H9 (cell line): ENCODE results near the gene ITGA11. TPM values are rescaled to one million over a fixed set of nuclear protein-coding genes. Genes with fewer than 3 reads are reported as not detected.

Source experiments
- DNase-seq: peaks from one replicate; pipeline ENCODE4 v3.0.0-alpha.2; 2017
- H2AFZ ChIP-seq: one replicate; pipeline ENCODE4 v1.6.1; 2013; ENCODE audit warnings: mild to moderate bottlenecking, low read length, control low read depth, moderate library complexity
- H2AK5ac ChIP-seq: 2 replicates; pipeline ENCODE4 v1.6.1; 2013; ENCODE audit warnings: low read length, control low read depth, mixed read lengths; ENCODE audit not compliant: insufficient read length
- H2BK120ac ChIP-seq: one replicate; pipeline ENCODE4 v1.6.1; 2013; ENCODE audit warnings: low read depth, mild to moderate bottlenecking, low read length, control low read depth, inconsistent platforms; ENCODE audit not compliant: poor library complexity, severe bottlenecking
- H2BK12ac ChIP-seq: 2 replicates; pipeline ENCODE4 v1.6.1; 2013; ENCODE audit warnings: low read length, control low read depth, mixed read lengths, low read depth; ENCODE audit not compliant: insufficient read length
- H2BK15ac ChIP-seq: 2 replicates; pipeline ENCODE4 v1.6.1; 2013; ENCODE audit warnings: low read depth, low read length, control low read depth
- H2BK20ac ChIP-seq: one replicate; pipeline ENCODE4 v1.6.1; 2013; ENCODE audit warnings: low read depth, mild to moderate bottlenecking, low read length, control low read depth, inconsistent platforms; ENCODE audit not compliant: poor library complexity, severe bottlenecking
- H2BK5ac ChIP-seq: 2 replicates; pipeline ENCODE4 v1.6.1; 2013; ENCODE audit warnings: low read length, control low read depth, mixed read lengths; ENCODE audit not compliant: insufficient read length
- H3K14ac ChIP-seq: 2 replicates; pipeline ENCODE4 v1.6.1; 2013; ENCODE audit warnings: low read length, control low read depth; ENCODE audit not compliant: insufficient read depth
- H3K18ac ChIP-seq: 2 replicates; pipeline ENCODE4 v1.6.1; 2013; ENCODE audit warnings: low read depth, mild to moderate bottlenecking, mixed read lengths, low read length, control low read depth; ENCODE audit not compliant: insufficient read length
- H3K23ac ChIP-seq: 2 replicates; pipeline ENCODE4 v1.6.1; 2013; ENCODE audit warnings: low read length, control low read depth, mixed read lengths, low read depth; ENCODE audit not compliant: insufficient read length
- H3K23me2 ChIP-seq: 2 replicates; pipeline ENCODE4 v1.6.1; 2013; ENCODE audit warnings: low read depth, mild to moderate bottlenecking, mixed read lengths, low read length, control low read depth; ENCODE audit not compliant: insufficient read length, poor library complexity, severe bottlenecking
- H3K27ac ChIP-seq: 2 replicates; pipeline ENCODE4 v1.5.1; 2013; ENCODE audit warnings: low read length, control low read depth, mixed read lengths, low read depth; ENCODE audit not compliant: insufficient read length
- H3K27me3 ChIP-seq: 2 replicates; pipeline ENCODE4 v1.6.1; 2013; ENCODE audit warnings: low read length, control low read depth, inconsistent platforms; ENCODE audit not compliant: insufficient read depth
- H3K4ac ChIP-seq: 2 replicates; pipeline ENCODE4 v1.6.1; 2013; ENCODE audit warnings: low read depth, mild to moderate bottlenecking, control low read depth, inconsistent platforms, low read length, moderate library complexity
- H3K4me1 ChIP-seq: 2 replicates; pipeline ENCODE4 v1.6.1; 2013; ENCODE audit warnings: low read length, control low read depth, inconsistent platforms; ENCODE audit not compliant: insufficient read depth
- H3K4me2 ChIP-seq: 2 replicates; pipeline ENCODE4 v1.6.1; 2013; ENCODE audit warnings: low read length, control low read depth, mixed read lengths; ENCODE audit not compliant: insufficient read length, insufficient read depth
- H3K56ac ChIP-seq: 2 replicates; pipeline ENCODE4 v1.6.1; 2013; ENCODE audit warnings: low read depth, mild to moderate bottlenecking, mixed read lengths, low read length, control low read depth; ENCODE audit not compliant: insufficient read length
- H3K79me1 ChIP-seq: 2 replicates; pipeline ENCODE4 v1.6.1; 2013; ENCODE audit warnings: low read depth, mild to moderate bottlenecking, moderate library complexity, low read length, control low read depth, inconsistent platforms; ENCODE audit not compliant: insufficient read depth, poor library complexity, severe bottlenecking
- H3K79me2 ChIP-seq: 2 replicates; pipeline ENCODE4 v1.6.1; 2013; ENCODE audit warnings: low read length, control low read depth, inconsistent platforms; ENCODE audit not compliant: insufficient read depth
- H3K9ac ChIP-seq: 2 replicates; pipeline ENCODE4 v1.6.1; 2013; ENCODE audit warnings: low read length, control low read depth, mixed read lengths; ENCODE audit not compliant: insufficient read length; ENCODE audit errors: extremely low read depth
- H3K9me3 ChIP-seq: one replicate; pipeline ENCODE4 v1.6.1; 2013; ENCODE audit warnings: low read depth, low read length, inconsistent platforms; ENCODE audit not compliant: control insufficient read depth
- H3T11ph ChIP-seq: one replicate; pipeline ENCODE4 v1.6.1; 2013; ENCODE audit warnings: mild to moderate bottlenecking, low read length, control low read depth, inconsistent platforms
- H4K20me1 ChIP-seq: one replicate; pipeline ENCODE4 v1.6.1; 2013; ENCODE audit not compliant: control insufficient read depth, insufficient read length, insufficient read depth
- H4K5ac ChIP-seq: 2 replicates; pipeline ENCODE4 v1.6.1; 2013; ENCODE audit warnings: low read depth, mild to moderate bottlenecking, mixed read lengths, low read length, control low read depth; ENCODE audit not compliant: insufficient read length
- H4K8ac ChIP-seq: replicated peaks from 2 replicates; pipeline ENCODE4 v1.6.1; 2013; ENCODE audit warnings: low read length, control low read depth, mixed read lengths, low read depth; ENCODE audit not compliant: insufficient read length
- H4K91ac ChIP-seq: 2 replicates; pipeline ENCODE4 v1.6.1; 2013; ENCODE audit warnings: low read depth, mild to moderate bottlenecking, moderate library complexity, mixed read lengths, low read length, control low read depth; ENCODE audit not compliant: insufficient read length
- H3K27ac Mint-ChIP-seq, 3 experiments: 2 replicates in 2 of 3; 3 replicates in 1 of 3; pipeline ENCODE4 v1.8.0; 2020 to 2021; ENCODE audit warnings: mixed read lengths in 3 of 3, mild to moderate bottlenecking in 1 of 3, moderate library complexity in 1 of 3
- H3K27me3 Mint-ChIP-seq: 2 replicates; pipeline ENCODE4 v1.8.0; 2021; ENCODE audit warnings: low read depth, mild to moderate bottlenecking, moderate library complexity, mixed read lengths
- H3K36me3 Mint-ChIP-seq, 3 experiments: 2 replicates in 2 of 3; 3 replicates in 1 of 3; pipeline ENCODE4 v1.8.0; 2020 to 2021; ENCODE audit warnings: low read depth in 3 of 3, mixed read lengths in 3 of 3; ENCODE audit not compliant: insufficient read depth in 1 of 3
- H3K4me1 Mint-ChIP-seq, 2 experiments: 2 replicates each; pipeline ENCODE4 v1.8.0; 2020; ENCODE audit warnings: mixed read lengths in 2 of 2
- H3K4me3 Mint-ChIP-seq, 2 experiments: 2 replicates in 1 of 2; 3 replicates in 1 of 2; pipeline ENCODE4 v1.8.0; 2020 to 2021; ENCODE audit warnings: mild to moderate bottlenecking in 2 of 2, mixed read lengths in 2 of 2, moderate library complexity in 1 of 2
- H3K9me3 Mint-ChIP-seq, 2 experiments: 2 replicates in 1 of 2; 3 replicates in 1 of 2; pipeline ENCODE4 v1.8.0; 2020; ENCODE audit warnings: mild to moderate bottlenecking in 2 of 2, mixed read lengths in 2 of 2, moderate library complexity in 1 of 2
- CTCF ChIP-seq: fragments of 200-600 bp; sonication (generic); conservative IDR thresholded peaks from 3 replicates; pipeline ENCODE4 v1.8.0; 2021; ENCODE audit warnings: antibody characterized with exemption, mild to moderate bottlenecking
- WGBS: extraction: QIAGEN DNeasy Blood & Tissue Kit; methylation state at CpG from one replicate; pipeline ENCODE4 v1.1.7; 2013; ENCODE audit warnings: missing lambda C conversion rate, low lambda C conversion rate, mixed read lengths; ENCODE audit not compliant: insufficient read length; ENCODE audit errors: extremely low coverage; 5-methylcytosine and 5-hydroxymethylcytosine counted together
- total RNA-seq: library from RNA; stranded (reverse); gene quantifications from 2 replicates; pipeline ENCODE4 v1.2.1, GENCODE V29; 2021

ITGA11 gene
- total RNA-seq, 1 experiment from 2014 or later, result 0.07 TPM

GRCh38 chr15:68348081-68348480, 83.9 kb downstream of the ITGA11 start:
- H4K5ac ChIP-seq, result no peak overlapping the region
- Mint-ChIP-seq H3K36me3 (no peaks in the 10 kb centered on the region), H3K27ac (no peak overlapping the region), H3K27me3 (no peaks in the 10 kb centered on the region; the same call in none of the 2 replicates), H3K9me3 (no peaks in the 10 kb centered on the region), H3K4me3 (no peak overlapping the region), H3K4me1 (peaks cover 9 to 20% of the 10 kb centered on the region in 2 experiments)
- no peak overlapping the region for H3K4ac ChIP-seq
- no peak overlapping the region for H4K8ac ChIP-seq
- no peak overlapping the region for H4K91ac ChIP-seq
- TF ChIP-seq CTCF, result no peak
- no peak overlapping the region for H3T11ph ChIP-seq
- H3K18ac ChIP-seq, result no peak overlapping the region
- H2BK5ac ChIP-seq, result no peak overlapping the region
- H2AFZ ChIP-seq, result no peak overlapping the region
- no peaks in the 10 kb centered on the region for H3K4me1 ChIP-seq
- no peaks in the 10 kb centered on the region for H4K20me1 ChIP-seq
- H3K56ac ChIP-seq, result no peak overlapping the region
- no peaks in the 10 kb centered on the region for H3K79me2 ChIP-seq
- H3K23me2 ChIP-seq, result no peaks in the 10 kb centered on the region
- H3K23ac ChIP-seq, result no peak overlapping the region
- H3K79me1 ChIP-seq, result no peaks in the 10 kb centered on the region
- H2BK12ac ChIP-seq, result no peak overlapping the region
- no peak overlapping the region for H3K4me2 ChIP-seq
- no peak overlapping the region for H3K9ac ChIP-seq
- WGBS, result no CpG with 5 or more reads among the region's 6 CpGs
- H2AK5ac ChIP-seq, result no peak overlapping the region
- no peaks in the 10 kb centered on the region for H3K9me3 ChIP-seq
- H2BK120ac ChIP-seq, result no peak overlapping the region
- no peak overlapping the region for H3K27ac ChIP-seq
- no peak overlapping the region for H2BK20ac ChIP-seq
- DNase-seq, result no peak
- no peak overlapping the region for H3K14ac ChIP-seq
- no peak overlapping the region for H2BK15ac ChIP-seq
- H3K27me3 ChIP-seq, result no peaks in the 10 kb centered on the region
